HEK293T (cell line): ENCODE data around the gene LAMA3.

Source experiments
- CTCF ChIA-PET: fragments of 350-600 bp; formaldehyde crosslinking; extraction: SDS; loops from one replicate; lab custom pipeline; 2021; ENCODE audit warnings: antibody characterized with exemption, inconsistent platforms; lab: Yijun Ruan, JAX
- POLR2A ChIA-PET: fragments of 350-600 bp; formaldehyde crosslinking; extraction: SDS; loops from one replicate; lab custom pipeline; 2020; ENCODE audit warnings: antibody characterized with exemption, inconsistent platforms; lab: Yijun Ruan, JAX
- DNase-seq: peaks from one replicate; pipeline ENCODE4 v3.0.0; 2012; ENCODE audit warnings: mixed read lengths; ENCODE audit errors: extremely low spot score
- ARNT ChIP-seq: fragments of 450-650 bp; IDR thresholded peaks from 2 replicates; pipeline ENCODE4 v1.6.1; 2017; ENCODE audit warnings: mild to moderate bottlenecking
- BHLHE40 ChIP-seq: fragments of 450-650 bp; IDR thresholded peaks from 2 replicates; pipeline ENCODE4 v1.6.1; 2016; ENCODE audit warnings: mild to moderate bottlenecking, moderate library complexity, borderline replicate concordance
- CTBP1 ChIP-seq: fragments of 450-650 bp; IDR thresholded peaks from 2 replicates; pipeline ENCODE4 v1.6.1; 2016; ENCODE audit warnings: borderline replicate concordance
- ELF4 ChIP-seq: fragments of 450-650 bp; IDR thresholded peaks from 2 replicates; pipeline ENCODE4 v1.6.1; 2017; ENCODE audit warnings: antibody characterized with exemption
- FOXA1 ChIP-seq: fragments of 450-650 bp; IDR thresholded peaks from 2 replicates; pipeline ENCODE4 v1.6.1; 2016; ENCODE audit warnings: mild to moderate bottlenecking
- FOXK2 ChIP-seq: fragments of 450-650 bp; IDR thresholded peaks from 2 replicates; pipeline ENCODE4 v1.6.1; 2016; ENCODE audit warnings: mild to moderate bottlenecking
- FOXM1 ChIP-seq: fragments of 450-650 bp; IDR thresholded peaks from 2 replicates; pipeline ENCODE4 v1.6.1; 2017; ENCODE audit warnings: mild to moderate bottlenecking, borderline replicate concordance
- HDGF ChIP-seq: fragments of 450-650 bp; IDR thresholded peaks from 2 replicates; pipeline ENCODE4 v1.6.1; 2017; ENCODE audit warnings: antibody characterized with exemption, borderline replicate concordance
- L3MBTL2 ChIP-seq: fragments of 450-650 bp; conservative IDR thresholded peaks from 2 replicates; pipeline ENCODE4 v1.6.1; 2016; ENCODE audit warnings: mild to moderate bottlenecking
- LEF1 ChIP-seq: fragments of 450-650 bp; IDR thresholded peaks from 2 replicates; pipeline ENCODE4 v1.6.1; 2017; ENCODE audit warnings: mild to moderate bottlenecking, borderline replicate concordance
- NFRKB ChIP-seq: fragments of 450-650 bp; IDR thresholded peaks from 2 replicates; pipeline ENCODE4 v1.6.1; 2016; ENCODE audit warnings: mild to moderate bottlenecking, moderate library complexity
- PKNOX1 ChIP-seq: fragments of 450-650 bp; IDR thresholded peaks from 2 replicates; pipeline ENCODE4 v1.6.1; 2016
- SP1 ChIP-seq: fragments of 450-650 bp; IDR thresholded peaks from 2 replicates; pipeline ENCODE4 v1.6.1; 2017
- SUZ12 ChIP-seq: fragments of 450-650 bp; IDR thresholded peaks from 2 replicates; pipeline ENCODE4 v1.6.1; 2016; ENCODE audit warnings: mild to moderate bottlenecking
- TARDBP ChIP-seq: fragments of 450-650 bp; IDR thresholded peaks from 2 replicates; pipeline ENCODE4 v1.6.1; 2016
- ZNF384 ChIP-seq: fragments of 450-650 bp; IDR thresholded peaks from 2 replicates; pipeline ENCODE4 v1.6.1; 2016

Gene LAMA3

DNA sequence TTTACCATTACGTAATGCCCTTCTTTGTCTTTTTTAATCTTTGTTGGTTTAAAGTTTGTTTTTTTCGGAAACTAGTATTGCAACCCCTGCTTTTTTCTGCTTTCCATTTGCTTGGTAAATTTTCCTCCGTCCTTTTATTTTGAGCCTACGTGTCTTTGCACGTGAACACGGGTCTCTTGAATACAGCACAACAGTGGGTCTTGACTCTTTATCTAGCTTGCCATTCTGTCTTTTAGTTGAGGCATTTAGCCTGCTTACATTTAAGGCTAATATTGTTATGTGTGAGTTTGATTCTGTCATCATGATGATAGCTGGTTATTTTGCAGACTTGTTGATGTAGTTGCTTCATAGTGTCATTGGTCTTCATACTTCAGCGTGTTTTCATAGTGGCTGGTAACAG is 287.9 kb downstream of the LAMA3 start:
- POLR2A ChIA-PET = no interaction called here
- CTCF ChIA-PET = no interaction called here
- TF ChIP-seq BHLHE40 (no peak), SUZ12 (no peak), TARDBP (no peak), ELF4 (no peak)
- DNase-seq = no peak

GRCh38 chr18:23977719-23978483 is 288.6 kb downstream of the LAMA3 start:
- no peak for TF ChIP-seq FOXK2
- TF ChIP-seq PKNOX1 = no peak
- TF ChIP-seq FOXA1 = no peak
- no peak for TF ChIP-seq BHLHE40
- no peak for TF ChIP-seq TARDBP
- DNase-seq = no peak
- POLR2A ChIA-PET = no interaction called here
- CTCF ChIA-PET = interaction anchor here (0.6 to 0.7 kb wide), 2 partner anchors 50 to 60 kb away, joined by 3 to 4 read pairs; no protein-coding TSS in a partner anchor

DNA sequence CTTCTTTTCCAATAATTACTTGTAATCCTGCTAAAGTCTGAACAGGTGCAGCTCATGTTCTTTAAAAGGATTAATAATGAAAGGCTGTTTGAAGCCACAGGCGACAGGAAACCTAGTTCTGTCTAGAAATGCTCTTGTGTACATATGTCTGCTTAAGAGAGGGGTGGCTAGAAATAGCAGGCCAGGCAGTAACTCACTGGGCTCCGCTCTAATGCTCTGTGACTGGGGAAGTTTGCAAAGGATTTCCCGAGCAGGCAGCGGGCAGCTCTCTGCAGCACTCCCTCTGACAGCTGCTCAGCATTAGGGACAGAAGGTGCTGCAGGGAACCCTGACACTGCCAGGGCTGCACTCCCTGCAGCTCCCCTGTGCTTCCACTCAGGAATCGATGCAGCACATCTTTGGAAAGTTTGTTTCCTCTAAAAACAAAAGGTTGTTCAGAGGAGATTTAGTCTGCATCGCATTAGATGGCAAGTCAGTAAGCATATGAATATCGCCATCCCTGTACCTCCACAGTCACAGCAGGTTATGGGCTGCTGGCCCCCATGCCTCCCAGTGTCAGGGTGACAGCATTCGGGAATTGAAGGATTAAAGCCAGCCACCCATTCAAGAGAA is 292.2 kb downstream of the LAMA3 start:
- POLR2A ChIA-PET = no interaction called here
- DNase-seq = no peak

DNA sequence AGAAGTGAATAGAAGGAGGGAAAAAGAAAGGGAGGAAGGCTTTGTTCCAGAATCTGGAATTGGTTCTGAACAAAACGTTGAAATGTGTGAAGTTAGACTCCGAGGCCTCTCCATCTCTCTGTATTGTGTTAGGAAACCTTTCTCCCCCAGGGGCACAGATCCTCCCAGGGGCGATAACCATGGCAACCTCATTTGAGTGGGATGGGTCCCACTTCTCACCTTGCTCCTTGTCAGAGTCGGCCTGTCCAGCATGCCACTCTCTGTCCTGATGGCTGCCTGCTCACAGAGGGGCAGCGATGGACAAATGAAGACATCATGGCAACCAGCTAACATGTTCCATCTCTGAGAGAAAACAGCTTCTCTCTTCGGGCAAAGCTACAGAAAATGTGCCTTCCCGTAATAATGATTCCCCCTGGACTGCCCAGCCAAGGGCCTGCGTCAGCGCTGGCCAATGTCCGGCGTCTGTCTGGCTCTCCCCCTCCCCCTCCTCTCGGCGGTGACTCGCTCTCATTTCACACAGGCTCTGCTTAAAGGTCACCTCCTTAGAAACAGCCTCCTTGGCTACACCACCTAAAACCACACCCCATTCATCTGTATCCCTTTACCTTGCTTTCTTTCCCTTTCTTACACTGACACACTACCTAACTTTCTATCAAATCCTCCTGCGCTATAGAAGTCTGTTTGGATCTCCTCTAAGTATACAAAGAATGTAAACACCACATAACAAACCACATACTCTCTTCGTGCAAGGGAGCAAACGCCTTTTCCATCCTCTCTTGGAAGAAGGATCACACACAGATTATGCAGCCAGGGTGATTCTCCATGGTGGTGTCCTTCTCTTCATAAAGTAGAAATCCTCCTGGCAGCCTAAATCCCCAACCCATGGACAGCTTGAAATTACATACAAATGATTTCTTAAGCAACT is 293.2 kb downstream of the LAMA3 start:
- DNase-seq = no peak
- CTCF ChIA-PET = no interaction called here
- TF ChIP-seq TARDBP = no peak
- TF ChIP-seq SUZ12 = no peak
- no peak for TF ChIP-seq FOXA1
- TF ChIP-seq BHLHE40 = no peak
- no peak for TF ChIP-seq NFRKB
- TF ChIP-seq ELF4 = no peak
- no peak for TF ChIP-seq LEF1
- no peak for TF ChIP-seq CTBP1
- TF ChIP-seq HDGF = no peak
- no peak for TF ChIP-seq ZNF384
- TF ChIP-seq L3MBTL2 = no peak
- no peak for TF ChIP-seq ARNT
- TF ChIP-seq PKNOX1 = no peak
- POLR2A ChIA-PET = no interaction called here

More for the DNA sequence above, 292.2 kb downstream of the LAMA3 start:
- TF ChIP-seq SP1 = no peak
- TF ChIP-seq L3MBTL2 = no peak
- no peak for TF ChIP-seq LEF1
- TF ChIP-seq CTBP1 = no peak
- TF ChIP-seq ZNF384 = no peak
- no peak for TF ChIP-seq ARNT
- no peak for TF ChIP-seq PKNOX1
- TF ChIP-seq ELF4 = no peak
- TF ChIP-seq FOXA1 = no peak
- no peak for TF ChIP-seq NFRKB
- no peak for TF ChIP-seq BHLHE40
- TF ChIP-seq TARDBP = no peak
- CTCF ChIA-PET = no interaction called here

GRCh38 chr18:23983112-23983511 is 293.9 kb downstream of the LAMA3 start:
- ChIA-PET POLR2A (no interaction called here), CTCF (no interaction called here)
- TF ChIP-seq SP1 = no peak
- DNase-seq = no peak

- ChIA-PET CTCF (no interaction called here), POLR2A (no interaction called here)
- no peak for TF ChIP-seq ARNT
- TF ChIP-seq LEF1 = no peak
- no peak for TF ChIP-seq SP1
- TF ChIP-seq SUZ12 = no peak
- TF ChIP-seq FOXA1 = no peak
- TF ChIP-seq ELF4 = no peak
- no peak for TF ChIP-seq ZNF384
- no peak for TF ChIP-seq PKNOX1
- TF ChIP-seq CTBP1 = no peak
- TF ChIP-seq TARDBP = no peak
- no peak for TF ChIP-seq FOXM1
- no peak for TF ChIP-seq L3MBTL2
- no peak for TF ChIP-seq FOXK2
- TF ChIP-seq NFRKB = no peak
- no peak for TF ChIP-seq HDGF
- no peak for TF ChIP-seq BHLHE40
- no peak for DNase-seq
These were observed 297.5 kb downstream of the LAMA3 start for GRCh38 chr18:23986600-23987359.
